ENCODE results near the gene VDR. TPM values are rescaled to one million over a fixed set of nuclear protein-coding genes. Genes with fewer than 3 reads are reported as not detected.

VDR gene
- total and polyA plus RNA-seq, 12 donors: 6.9 to 80.1 (median 18.4) TPM

- peak overlapping the region in 3 of 5 donors; percentile 24 to 78 (median 67) for H3K27ac ChIP-seq
These were observed 100.6 kb downstream of the VDR start for GRCh38 chr12:47804171-47804570.

GRCh38 chr12:47803191-47803875 lies 101.5 kb downstream of the VDR start:
- no peak for TF ChIP-seq POLR2A (IDR thresholded peaks at IDR 0.05)
- Histone ChIP-seq H3K27ac (peak overlapping the region in 4 of 5 donors; percentile 25 to 78 (median 60)), H3K9me3 (replicated peaks in 1 of 3) (no peaks in the 10 kb centered on the region), H3K27me3 (no peaks in the 10 kb centered on the region), H3K4me1 (replicated peaks in 1 of 2) (peaks cover 49 to 95% of the 10 kb centered on the region in 2 donors), H3K4me3 (no peak overlapping the region), H3K36me3 (replicated peaks in 1 of 2) (peaks cover 0 to 21% of the 10 kb centered on the region in 2 donors)
- DNase-seq: no peak
- 54 to 63% (median 58%) methylated on average over 9 to 12 of the region's 12 CpGs for WGBS, 4 donors
- intact Hi-C loops (cut with DNase I): loop anchor here in 1 of 2 donors (5.0 kb wide), 1 partner anchor 34 kb away; no protein-coding TSS in a partner anchor

More at GRCh38 chr12:47804171-47804570, 100.6 kb downstream of the VDR start:
- Histone ChIP-seq H3K4me1 (replicated peaks in 1 of 2) (peaks cover 57 to 100% of the 10 kb centered on the region in 2 donors), H3K27me3 (no peaks in the 10 kb centered on the region), H3K4me3 (no peak overlapping the region), H3K36me3 (replicated peaks in 1 of 2) (peaks cover 0 to 15% of the 10 kb centered on the region in 2 donors), H3K9me3 (replicated peaks in 1 of 3) (no peaks in the 10 kb centered on the region)
- 43 to 74% (median 68%) methylated on average over 5 to 8 of the region's 8 CpGs for WGBS, 4 donors
- no peak for DNase-seq
- intact Hi-C loops (cut with DNase I): loop anchor here in 1 of 2 donors (5.0 kb wide), 1 partner anchor 33 kb away; no protein-coding TSS in a partner anchor
- TF ChIP-seq POLR2A (IDR thresholded peaks at IDR 0.05) (no peak), CTCF (IDR thresholded peaks at IDR 0.05) (no peak)

DNA sequence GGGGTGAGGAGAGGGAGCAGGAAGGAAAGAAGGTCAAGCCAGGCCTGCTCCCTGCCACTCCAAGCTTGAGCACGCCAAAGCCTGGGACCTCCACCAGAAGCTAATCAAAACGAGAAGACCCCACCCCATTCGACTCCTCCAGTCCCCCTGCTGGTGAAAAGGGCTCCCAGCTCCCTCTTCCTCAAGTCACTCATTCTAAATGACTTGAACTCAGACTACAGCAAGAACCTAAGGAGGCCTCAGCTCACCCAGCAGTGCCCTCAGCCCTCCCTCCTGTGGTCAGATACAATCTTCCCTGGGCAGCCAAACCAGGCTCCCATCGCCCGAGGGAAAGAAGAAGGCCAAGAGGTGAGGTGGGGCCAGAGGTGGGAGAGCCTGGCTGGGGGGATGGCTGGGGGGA lies 102.5 kb downstream of the VDR start:
- Histone ChIP-seq H3K9me3 (replicated peaks in 1 of 3) (no peaks in the 10 kb centered on the region), H3K4me3 (no peak overlapping the region), H3K27me3 (no peaks in the 10 kb centered on the region), H3K4me1 (replicated peaks in 1 of 2) (peaks cover 39 to 85% of the 10 kb centered on the region in 2 donors), H3K27ac (peak overlapping the region in 3 of 5 donors; percentile 25 to 78 (median 67)), H3K36me3 (replicated peaks in 1 of 2) (peaks cover 0 to 28% of the 10 kb centered on the region in 2 donors)
- intact Hi-C loops (cut with DNase I): loop anchor here in 1 of 2 donors (5.0 kb wide), 1 partner anchor 35 kb away; no protein-coding TSS in a partner anchor
- no peak for DNase-seq
- TF ChIP-seq CTCF (IDR thresholded peaks at IDR 0.05): no peak
- no peak for TF ChIP-seq POLR2A (IDR thresholded peaks at IDR 0.05)
- WGBS, 4 donors: 20 to 33% (median 27%) methylated on average over 5 of the region's 5 CpGs

DNA sequence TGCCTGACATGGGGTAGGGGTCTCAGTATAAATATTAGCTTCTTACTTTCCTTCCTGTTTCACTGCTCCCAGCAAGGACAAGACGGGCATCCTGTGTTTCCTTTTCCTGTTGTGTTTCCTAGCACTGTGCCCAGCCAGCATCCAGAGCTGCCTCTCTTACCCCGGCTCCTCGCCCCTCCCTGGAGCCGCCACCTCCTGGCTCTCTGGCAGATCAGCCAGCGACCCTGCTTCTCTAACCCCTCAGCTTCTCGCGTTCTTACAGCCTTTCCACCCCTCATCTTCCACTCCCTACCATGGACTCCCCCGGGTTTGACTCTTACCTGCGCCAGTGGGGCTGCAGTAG lies 102.9 kb downstream of the VDR start:
- no peaks in the 10 kb centered on the region for H3K27me3 ChIP-seq
- 49 to 67% (median 61%) methylated on average over 9 of the region's 9 CpGs for WGBS, 4 donors
- peaks cover 35 to 80% of the 10 kb centered on the region in 2 donors for H3K4me1 ChIP-seq (replicated peaks in 1 of 2)
- intact Hi-C loops (cut with DNase I): loop anchor here in 1 of 2 donors (5.0 kb wide), 1 partner anchor 35 kb away; no protein-coding TSS in a partner anchor
- H3K9me3 ChIP-seq (replicated peaks in 1 of 3): no peaks in the 10 kb centered on the region
- no peak overlapping the region for H3K4me3 ChIP-seq
- no peak for DNase-seq
- peak overlapping the region in 3 of 5 donors; percentile 25 to 78 (median 67) for H3K27ac ChIP-seq
- peak in 1 of 6 experiments; percentile 11 for TF ChIP-seq CTCF (IDR thresholded peaks at IDR 0.05)
- no peak for TF ChIP-seq POLR2A (IDR thresholded peaks at IDR 0.05)
- peaks cover 0 to 33% of the 10 kb centered on the region in 2 donors for H3K36me3 ChIP-seq (replicated peaks in 1 of 2)

Measured in adrenal gland (tissue), 12 donors.